Kidney epithelial cell (primary cell): ENCODE data around the gene PROK1. TPM values are rescaled to one million over a fixed set of nuclear protein-coding genes. Genes with fewer than 3 reads are reported as not detected.

Experiments
- DNase-seq: peaks from one replicate; pipeline ENCODE4 v3.0.0-alpha.2; 2010; ENCODE audit warnings: low read depth
- H3K27me3 ChIP-seq: 2 replicates; pipeline ENCODE4 v1.6.0; 2011; ENCODE audit warnings: low read length; ENCODE audit not compliant: control insufficient read depth, insufficient read depth
- H3K36me3 ChIP-seq: 2 replicates; pipeline ENCODE4 v1.5.1; 2011; ENCODE audit warnings: low read length; ENCODE audit not compliant: control insufficient read depth, insufficient read depth
- H3K4me3 ChIP-seq: 2 replicates; pipeline ENCODE4 v1.5.1; 2011; ENCODE audit warnings: low read depth, mild to moderate bottlenecking, control low read depth, low read length
- CTCF ChIP-seq: IDR thresholded peaks from 2 replicates; pipeline ENCODE4 v1.5.1; 2011; ENCODE audit warnings: mild to moderate bottlenecking, moderate library complexity, low read length, control low read depth, inconsistent platforms; ENCODE audit not compliant: insufficient read depth, poor library complexity, severe bottlenecking
- total RNA-seq: library from RNA; depleted of rRNA; stranded (reverse); fragments of >200 nt; gene quantifications from 2 replicates; pipeline ENCODE4 v1.2.3, GENCODE V29; 2015

PROK1 gene
- total RNA-seq, 1 donor from 2014 or later: not detected

GRCh38 chr1:110449661-110450651, 993 bp upstream of the PROK1 start:
- H3K27me3 ChIP-seq: peaks cover 37% of the 10 kb centered on the region
- H3K36me3 ChIP-seq: no peaks in the 10 kb centered on the region
- H3K4me3 ChIP-seq: no peak overlapping the region
- no peak for DNase-seq
- no peak for TF ChIP-seq CTCF

- no peak for TF ChIP-seq CTCF
- DNase-seq: no peak
- Histone ChIP-seq H3K36me3 (no peaks in the 10 kb centered on the region), H3K27me3 (peaks cover 37% of the 10 kb centered on the region), H3K4me3 (no peak overlapping the region)
Measured at GRCh38 chr1:110452330-110452729, 1.4 kb downstream of the PROK1 start.

- H3K27me3 ChIP-seq: peaks cover 28% of the 10 kb centered on the region
- DNase-seq: no peak
Measured at GRCh38 chr1:110453829-110454228, 2.9 kb downstream of the PROK1 start.

GRCh38 chr1:110454328-110454727, 3.4 kb downstream of the PROK1 start:
- Histone ChIP-seq H3K27me3 (peaks cover 26% of the 10 kb centered on the region), H3K36me3 (no peaks in the 10 kb centered on the region), H3K4me3 (no peak overlapping the region)
- DNase-seq: no peak
- TF ChIP-seq CTCF: no peak

More at GRCh38 chr1:110453829-110454228, 2.9 kb downstream of the PROK1 start:
- H3K4me3 ChIP-seq: no peak overlapping the region
- TF ChIP-seq CTCF: no peak
- no peaks in the 10 kb centered on the region for H3K36me3 ChIP-seq

- Histone ChIP-seq H3K4me3 (no peak overlapping the region), H3K27me3 (peaks cover 22% of the 10 kb centered on the region), H3K36me3 (no peaks in the 10 kb centered on the region)
- TF ChIP-seq CTCF: no peak
- DNase-seq: no peak
Measured at GRCh38 chr1:110455151-110455550, 4.2 kb downstream of the PROK1 start.
